ENCODE data around the gene TTC33.

DNA sequence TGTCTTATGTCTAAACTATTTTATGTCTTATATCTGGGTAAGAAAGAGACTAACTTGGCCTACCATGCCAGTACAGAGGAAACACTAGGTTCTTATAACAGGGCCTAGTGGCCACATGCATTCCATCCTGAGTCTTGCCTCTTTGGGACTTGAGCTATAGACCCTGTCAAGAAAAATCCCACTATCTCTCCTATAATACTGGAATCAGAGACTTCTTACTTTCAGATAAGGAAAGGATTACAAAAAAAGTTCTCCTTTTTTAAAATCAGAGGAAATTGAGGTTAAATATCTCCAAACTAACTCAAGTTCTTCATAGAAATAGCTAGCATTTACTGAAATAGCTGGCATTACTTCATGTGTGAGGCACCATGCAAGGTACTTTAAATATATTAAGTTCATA is 41.8 kb downstream of the TTC33 start:
- TF ChIP-seq CREB1 (IDR thresholded peaks at IDR 0.05; ENCODE audit: low read depth): no peak
- no peak for TF ChIP-seq EP300 (IDR thresholded peaks at IDR 0.05; ENCODE audit: borderline replicate concordance)
- TF ChIP-seq YY1 (IDR thresholded peaks at IDR 0.05; ENCODE audit: low read depth): no peak
- TF ChIP-seq NFIC (IDR thresholded peaks at IDR 0.05): no peak
- TF ChIP-seq, protein P1, sequence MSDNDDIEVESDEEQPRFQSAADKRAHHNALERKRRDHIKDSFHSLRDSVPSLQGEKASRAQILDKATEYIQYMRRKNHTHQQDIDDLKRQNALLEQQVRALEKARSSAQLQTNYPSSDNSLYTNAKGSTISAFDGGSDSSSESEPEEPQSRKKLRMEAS (IDR thresholded peaks at IDR 0.05): no peak
- no peak for TF ChIP-seq CEBPB (IDR thresholded peaks at IDR 0.05)
- TF ChIP-seq, protein P2, sequence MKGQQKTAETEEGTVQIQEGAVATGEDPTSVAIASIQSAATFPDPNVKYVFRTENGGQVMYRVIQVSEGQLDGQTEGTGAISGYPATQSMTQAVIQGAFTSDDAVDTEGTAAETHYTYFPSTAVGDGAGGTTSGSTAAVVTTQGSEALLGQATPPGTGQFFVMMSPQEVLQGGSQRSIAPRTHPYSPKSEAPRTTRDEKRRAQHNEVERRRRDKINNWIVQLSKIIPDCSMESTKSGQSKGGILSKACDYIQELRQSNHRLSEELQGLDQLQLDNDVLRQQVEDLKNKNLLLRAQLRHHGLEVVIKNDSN (IDR thresholded peaks at IDR 0.05): no peak
- TF ChIP-seq RAD21 (IDR thresholded peaks at IDR 0.05; ENCODE audit: low read depth): no peak
- TF ChIP-seq TAF1 (IDR thresholded peaks at IDR 0.05; ENCODE audit: low read depth): no peak
- TF ChIP-seq, protein P3, sequence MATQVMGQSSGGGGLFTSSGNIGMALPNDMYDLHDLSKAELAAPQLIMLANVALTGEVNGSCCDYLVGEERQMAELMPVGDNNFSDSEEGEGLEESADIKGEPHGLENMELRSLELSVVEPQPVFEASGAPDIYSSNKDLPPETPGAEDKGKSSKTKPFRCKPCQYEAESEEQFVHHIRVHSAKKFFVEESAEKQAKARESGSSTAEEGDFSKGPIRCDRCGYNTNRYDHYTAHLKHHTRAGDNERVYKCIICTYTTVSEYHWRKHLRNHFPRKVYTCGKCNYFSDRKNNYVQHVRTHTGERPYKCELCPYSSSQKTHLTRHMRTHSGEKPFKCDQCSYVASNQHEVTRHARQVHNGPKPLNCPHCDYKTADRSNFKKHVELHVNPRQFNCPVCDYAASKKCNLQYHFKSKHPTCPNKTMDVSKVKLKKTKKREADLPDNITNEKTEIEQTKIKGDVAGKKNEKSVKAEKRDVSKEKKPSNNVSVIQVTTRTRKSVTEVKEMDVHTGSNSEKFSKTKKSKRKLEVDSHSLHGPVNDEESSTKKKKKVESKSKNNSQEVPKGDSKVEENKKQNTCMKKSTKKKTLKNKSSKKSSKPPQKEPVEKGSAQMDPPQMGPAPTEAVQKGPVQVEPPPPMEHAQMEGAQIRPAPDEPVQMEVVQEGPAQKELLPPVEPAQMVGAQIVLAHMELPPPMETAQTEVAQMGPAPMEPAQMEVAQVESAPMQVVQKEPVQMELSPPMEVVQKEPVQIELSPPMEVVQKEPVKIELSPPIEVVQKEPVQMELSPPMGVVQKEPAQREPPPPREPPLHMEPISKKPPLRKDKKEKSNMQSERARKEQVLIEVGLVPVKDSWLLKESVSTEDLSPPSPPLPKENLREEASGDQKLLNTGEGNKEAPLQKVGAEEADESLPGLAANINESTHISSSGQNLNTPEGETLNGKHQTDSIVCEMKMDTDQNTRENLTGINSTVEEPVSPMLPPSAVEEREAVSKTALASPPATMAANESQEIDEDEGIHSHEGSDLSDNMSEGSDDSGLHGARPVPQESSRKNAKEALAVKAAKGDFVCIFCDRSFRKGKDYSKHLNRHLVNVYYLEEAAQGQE (IDR thresholded peaks at IDR 0.05; ENCODE audit: low read depth): no peak
- no peak for TF ChIP-seq EGR1 (IDR thresholded peaks at IDR 0.05)
- no peak for TF ChIP-seq TEAD4 (IDR thresholded peaks at IDR 0.05)
- no peak for TF ChIP-seq FOXM1 (IDR thresholded peaks at IDR 0.05; ENCODE audit: borderline replicate concordance, low read depth)
